UCSD-AML1 (cell line): ENCODE results near the gene COL6A1.
"Not testable (repeated sequence)": the region's sequence is repeated elsewhere in the genome, so short reads cannot be mapped to it uniquely, and the experiment has no call there.

Source experiments
- DNase-seq: peaks from one replicate; lab custom pipeline; 2025; ENCODE audit not compliant: unreplicated experiment; lab: John Stamatoyannopoulos, UW

COL6A1 gene

DNA sequence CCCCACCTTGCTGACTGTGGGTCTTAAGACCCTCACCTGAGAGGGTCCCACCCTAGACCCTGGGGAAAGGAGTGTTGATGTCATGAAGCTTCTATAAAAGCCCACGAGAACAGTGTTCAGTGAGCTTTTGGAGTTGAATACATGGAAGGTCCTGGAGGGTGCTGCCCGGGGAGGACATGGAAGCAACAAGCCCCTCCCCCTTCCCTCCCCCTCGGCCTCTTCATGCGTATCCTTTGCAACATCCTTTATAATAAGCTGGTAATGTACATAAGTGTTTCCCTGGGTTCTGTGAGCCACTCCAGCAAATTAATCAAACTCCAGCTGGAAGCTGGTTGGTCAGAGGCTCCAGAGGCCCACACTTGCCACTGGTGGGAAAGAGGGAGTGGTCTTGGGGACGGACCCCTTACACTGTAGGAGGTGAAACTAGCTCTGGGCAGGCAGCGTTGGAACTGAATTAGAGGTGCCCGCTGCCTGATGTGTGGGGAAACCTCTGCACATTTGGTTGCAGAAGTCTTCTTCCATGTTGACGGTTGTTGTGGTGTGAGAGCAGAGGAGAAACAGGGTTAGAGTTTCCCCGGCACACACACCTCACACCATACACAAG, 14.7 kb upstream of the COL6A1 start:
- DNase-seq, result no peak

GRCh38 chr21:45969921-45970673, 11.5 kb upstream of the COL6A1 start:
- no peak for DNase-seq

- DNase-seq, result peak; percentile 43
Measured at GRCh38 chr21:45970674-45971615, 10.6 kb upstream of the COL6A1 start.

DNA sequence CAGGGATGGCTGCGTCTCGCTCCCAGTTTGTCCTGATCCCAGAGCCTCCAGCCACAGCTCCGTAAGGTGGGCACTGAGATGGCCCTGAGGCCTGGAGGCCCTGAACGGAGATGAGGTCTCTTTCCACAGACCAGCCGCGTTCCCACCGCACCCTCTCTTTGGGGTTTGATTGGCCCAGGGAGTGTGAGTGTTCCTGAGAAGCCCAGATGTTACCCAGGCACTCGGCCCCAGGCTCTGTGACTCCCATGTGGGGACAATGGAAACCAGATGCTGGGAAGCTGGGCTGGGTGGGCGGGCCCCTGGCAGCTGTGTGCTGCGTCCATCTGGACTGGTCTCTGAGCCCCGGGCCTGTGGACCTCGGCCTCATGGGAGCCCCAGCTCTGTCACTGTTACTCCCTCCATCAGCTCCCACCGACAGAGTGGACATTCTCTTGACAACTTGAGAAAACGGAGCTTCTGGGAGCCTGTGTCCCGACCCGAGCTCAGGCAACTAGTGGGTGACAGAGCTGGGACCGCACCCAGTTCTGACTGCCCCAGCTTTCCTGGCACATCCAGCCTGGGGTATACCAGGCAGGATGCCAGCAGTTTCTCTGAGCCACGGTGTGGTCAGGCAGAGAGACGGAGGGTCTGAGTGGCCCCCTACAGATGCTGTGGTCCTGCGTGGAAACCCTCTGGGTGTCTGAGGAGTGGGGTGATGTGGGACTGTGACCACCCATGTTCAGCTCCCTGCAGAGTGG, 9.8 kb upstream of the COL6A1 start:
- no peak for DNase-seq

- no peak for DNase-seq
Measured at GRCh38 chr21:45972353-45972715, 9.2 kb upstream of the COL6A1 start.

DNA sequence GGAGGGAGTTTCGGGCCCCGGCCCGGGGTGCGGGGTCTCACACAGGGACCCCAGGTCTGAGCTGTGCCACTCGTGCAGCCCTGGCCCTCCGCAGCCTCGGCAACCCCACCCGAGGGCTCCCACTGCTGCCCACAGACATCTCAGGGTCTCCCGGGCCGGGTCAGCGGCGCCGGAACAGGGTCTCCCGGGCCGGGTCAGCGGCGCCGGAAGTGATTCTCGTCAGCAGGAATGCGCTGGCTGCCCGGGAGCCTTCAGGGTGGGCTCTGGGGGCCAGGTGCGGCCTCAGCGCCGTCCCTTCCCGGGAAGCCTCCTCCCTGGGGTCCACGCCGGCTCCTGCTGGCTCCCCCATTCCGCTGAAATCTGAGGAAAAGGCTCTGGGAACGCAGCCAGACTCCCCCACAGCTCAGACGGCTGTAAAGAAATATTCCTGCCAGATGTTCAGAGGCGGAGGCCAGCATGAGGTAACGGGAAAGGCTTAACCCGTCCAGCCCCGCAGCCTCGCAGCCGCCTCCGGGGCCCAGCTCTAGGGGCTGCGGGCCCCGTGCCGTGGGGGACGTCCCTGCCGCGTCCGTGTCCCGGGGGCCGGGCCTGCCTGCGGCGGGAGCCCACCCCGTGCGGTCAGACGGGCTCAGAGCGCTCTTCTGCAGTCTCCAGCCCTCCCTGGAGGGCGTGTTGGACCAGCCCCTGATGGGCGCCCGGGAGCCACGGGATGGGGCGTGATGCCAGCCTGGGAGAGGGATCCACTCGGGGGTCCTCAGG, 8.7 kb upstream of the COL6A1 start:
- DNase-seq, result no peak

- peak; percentile 67 for DNase-seq
Measured at GRCh38 chr21:45973475-45974072, 8.0 kb upstream of the COL6A1 start.

DNA sequence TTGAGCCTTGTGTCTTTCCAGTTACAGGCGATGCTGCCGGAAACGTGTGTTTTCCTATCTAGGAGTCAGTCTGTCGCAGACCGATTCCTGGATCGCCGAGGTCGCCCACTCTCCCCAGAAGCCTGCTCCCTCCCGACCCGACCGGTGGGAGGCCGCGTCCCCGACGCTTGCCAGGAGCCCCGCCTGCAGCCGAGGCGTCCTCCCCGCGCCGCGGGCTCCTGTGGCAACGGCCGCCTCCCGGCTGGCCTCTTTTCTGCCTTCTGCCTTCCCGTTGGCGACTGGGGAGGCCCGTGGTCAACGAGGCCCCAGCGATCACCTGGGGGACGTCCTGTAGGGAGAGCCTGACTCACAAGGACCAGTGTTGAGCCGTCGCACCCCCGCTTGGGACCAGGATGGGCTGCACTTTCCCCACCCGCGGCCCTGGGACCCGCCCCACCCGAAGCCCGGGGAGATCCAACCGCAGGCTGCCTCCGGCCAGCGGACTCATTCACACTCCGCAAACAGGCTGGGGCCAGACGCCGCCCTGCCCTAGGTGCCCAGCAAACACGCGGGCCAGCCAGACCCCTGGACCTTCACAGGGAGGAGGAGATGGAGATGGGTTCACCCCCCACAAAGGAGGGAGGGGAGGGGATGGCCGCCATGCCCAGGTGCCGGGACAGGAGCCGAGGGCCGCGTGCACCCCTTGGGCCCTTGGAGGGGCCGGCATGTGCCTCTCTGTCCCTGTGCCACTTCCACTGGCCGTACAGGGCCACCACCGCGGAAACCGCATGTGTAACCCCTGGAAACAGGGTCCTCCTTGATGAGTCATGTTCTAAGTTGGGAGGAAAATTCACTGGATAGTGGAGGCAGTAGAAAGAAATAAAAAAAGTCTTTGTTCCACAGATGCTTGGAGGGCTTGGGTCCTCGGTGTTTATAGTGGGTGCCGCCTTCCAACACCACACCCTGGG, 7.2 kb upstream of the COL6A1 start:
- peak; percentile 55 for DNase-seq

- DNase-seq, result no peak
Measured at GRCh38 chr21:45975020-45975666, 6.4 kb upstream of the COL6A1 start.

DNA sequence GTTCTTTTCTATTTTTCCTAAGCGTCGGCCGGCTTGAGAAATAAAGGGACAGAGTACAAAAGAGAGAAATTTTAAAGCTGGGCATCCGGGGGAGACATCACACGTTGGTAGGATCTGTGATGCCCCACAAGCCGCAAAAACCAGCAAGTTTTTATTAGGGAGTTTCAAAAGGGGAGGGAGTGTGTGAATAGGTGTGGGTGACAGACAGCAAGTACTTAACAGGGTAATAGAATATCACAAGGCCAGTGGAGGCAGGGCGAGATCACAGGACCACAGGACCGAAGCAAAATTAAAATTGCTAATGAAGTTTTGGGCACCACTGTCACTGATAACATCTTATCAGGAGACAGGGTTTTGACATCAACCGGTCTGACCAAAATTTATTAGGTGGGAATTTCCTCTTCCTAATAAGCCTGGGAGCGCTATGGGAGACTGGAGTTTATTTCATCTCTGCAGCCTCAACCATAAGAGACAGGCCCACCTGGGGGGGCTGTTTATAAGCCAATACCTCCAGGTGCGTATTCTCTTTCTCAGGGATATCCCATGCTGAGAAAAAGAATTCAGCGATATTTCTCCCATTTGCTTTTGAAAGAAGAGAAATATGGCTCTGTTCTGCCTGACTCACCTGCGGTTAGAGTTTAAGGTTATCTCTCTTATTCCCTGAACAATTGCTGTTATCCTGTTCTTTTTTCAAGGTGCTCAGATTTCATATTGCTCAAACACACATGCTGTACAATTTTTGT, 5.7 kb upstream of the COL6A1 start:
- not testable (repeated sequence) for DNase-seq

DNA sequence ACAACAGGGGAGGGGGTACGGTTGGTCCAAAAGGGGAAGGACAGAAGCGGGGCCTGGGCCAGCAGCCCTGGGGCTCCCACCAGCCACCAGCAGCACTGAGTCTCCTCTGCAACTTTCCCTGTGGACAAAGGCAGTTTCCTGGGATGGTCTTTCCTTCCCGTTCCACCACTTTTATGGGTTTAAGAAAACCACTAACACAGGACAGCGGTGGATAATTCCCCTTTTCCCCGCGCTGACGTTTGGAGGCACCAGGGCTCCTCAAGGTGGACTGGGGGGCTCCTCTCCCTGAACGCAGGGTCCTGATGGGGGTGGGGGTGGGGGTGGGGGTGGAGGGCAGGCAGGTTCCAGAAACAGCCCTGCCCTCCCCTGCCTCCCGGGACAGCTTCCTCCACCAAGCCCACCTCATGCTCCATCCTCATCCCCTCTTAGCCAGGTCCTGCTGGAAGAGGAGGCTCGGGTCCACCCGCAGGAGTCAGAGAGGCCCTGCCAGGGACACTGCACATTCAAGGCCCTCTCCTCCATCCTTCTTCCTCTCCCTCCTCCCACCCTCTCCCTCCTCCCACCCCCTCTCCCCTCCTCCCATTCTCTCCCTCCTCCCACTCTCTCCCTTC, 4.8 kb upstream of the COL6A1 start:
- DNase-seq, result no peak

- DNase-seq, result no peak
Measured at GRCh38 chr21:45977396-45977795, 4.2 kb upstream of the COL6A1 start.

- no peak for DNase-seq
Measured at GRCh38 chr21:45979141-45979631, 2.4 kb upstream of the COL6A1 start.

DNA sequence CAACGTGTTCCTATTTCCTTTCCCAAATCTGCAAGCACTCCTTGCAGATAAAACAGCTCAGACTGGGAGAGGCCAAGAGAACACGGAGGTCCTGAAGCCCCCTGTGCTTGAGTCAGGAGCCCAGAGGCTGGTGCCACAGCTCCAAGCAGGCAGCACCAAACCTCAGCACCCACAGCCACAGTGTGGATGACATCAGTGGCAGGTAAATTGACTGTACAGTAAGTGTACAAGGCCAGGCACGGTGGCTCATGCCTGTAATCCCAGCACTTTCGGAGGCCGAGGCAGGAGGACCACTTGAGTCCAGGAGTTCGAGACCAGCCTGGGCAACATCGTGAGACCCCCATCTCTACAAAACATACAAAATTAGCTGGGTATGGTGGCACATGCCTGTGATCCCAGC, 1.9 kb upstream of the COL6A1 start:
- no peak for DNase-seq

GRCh38 chr21:45980271-45980670, 1.3 kb upstream of the COL6A1 start:
- DNase-seq, result no peak

- DNase-seq, result no peak
Measured at GRCh38 chr21:45980697-45981096, 873 bp upstream of the COL6A1 start.

- DNase-seq, result no peak
Measured at GRCh38 chr21:45982092-45982757, 655 bp downstream of the COL6A1 start.
